ENCODE data around the gene MN1. TPM values are rescaled to one million over a fixed set of nuclear protein-coding genes. Genes with fewer than 3 reads are reported as not detected.
"Not testable (repeated sequence)": the region's sequence is repeated elsewhere in the genome, so short reads cannot be mapped to it uniquely, and the experiment has no call there.

The MN1 gene
- total and polyA plus RNA-seq, 2 donors (not counting 1 experiment from before 2014, with no cell fraction given): 2.8 to 7.4 TPM

GRCh38 chr22:27745809-27746208 is 55.7 kb downstream of the MN1 start:
- DNase-seq (ENCODE audit: low read depth in 2 of 2): no peak
- TF ChIP-seq, protein P1, sequence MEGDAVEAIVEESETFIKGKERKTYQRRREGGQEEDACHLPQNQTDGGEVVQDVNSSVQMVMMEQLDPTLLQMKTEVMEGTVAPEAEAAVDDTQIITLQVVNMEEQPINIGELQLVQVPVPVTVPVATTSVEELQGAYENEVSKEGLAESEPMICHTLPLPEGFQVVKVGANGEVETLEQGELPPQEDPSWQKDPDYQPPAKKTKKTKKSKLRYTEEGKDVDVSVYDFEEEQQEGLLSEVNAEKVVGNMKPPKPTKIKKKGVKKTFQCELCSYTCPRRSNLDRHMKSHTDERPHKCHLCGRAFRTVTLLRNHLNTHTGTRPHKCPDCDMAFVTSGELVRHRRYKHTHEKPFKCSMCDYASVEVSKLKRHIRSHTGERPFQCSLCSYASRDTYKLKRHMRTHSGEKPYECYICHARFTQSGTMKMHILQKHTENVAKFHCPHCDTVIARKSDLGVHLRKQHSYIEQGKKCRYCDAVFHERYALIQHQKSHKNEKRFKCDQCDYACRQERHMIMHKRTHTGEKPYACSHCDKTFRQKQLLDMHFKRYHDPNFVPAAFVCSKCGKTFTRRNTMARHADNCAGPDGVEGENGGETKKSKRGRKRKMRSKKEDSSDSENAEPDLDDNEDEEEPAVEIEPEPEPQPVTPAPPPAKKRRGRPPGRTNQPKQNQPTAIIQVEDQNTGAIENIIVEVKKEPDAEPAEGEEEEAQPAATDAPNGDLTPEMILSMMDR (conservative IDR thresholded peaks at IDR 0.05 in 1 of 2, IDR thresholded peaks at IDR 0.05 in 1 of 2; ENCODE audit: low read depth in 1 of 2, low read length in 2 of 2): no peak
- TF ChIP-seq EZH2 (IDR thresholded peaks at IDR 0.05; ENCODE audit: low read length, missing control alignments): no peak
- H3K36me3 ChIP-seq (ENCODE audit: control insufficient read depth, insufficient read depth, low read length): no peaks in the 10 kb centered on the region

DNA sequence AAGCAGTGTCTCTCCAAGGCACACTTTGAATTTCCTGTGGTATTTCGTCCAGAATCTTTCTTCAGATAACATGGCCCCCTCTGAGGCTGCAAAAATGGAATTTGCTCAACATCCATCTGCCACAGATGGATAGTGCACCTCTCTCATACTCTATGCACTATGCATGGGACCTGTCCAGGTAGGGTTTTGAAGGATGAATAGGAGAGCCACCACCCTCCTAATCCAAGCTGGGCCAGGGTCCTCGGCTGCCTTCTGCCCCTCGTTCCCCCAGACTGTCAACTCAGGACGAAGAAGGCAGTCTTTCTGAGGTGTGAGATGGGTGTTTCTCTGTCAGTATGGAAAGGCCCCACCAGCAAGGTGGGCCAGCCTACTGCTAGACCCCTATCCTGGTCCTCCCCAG is 56.4 kb downstream of the MN1 start:
- Histone ChIP-seq H3K27ac (ENCODE audit: insufficient read depth, low read length) (no peak overlapping the region), H3K9me3 (ENCODE audit: control insufficient read depth, insufficient read depth, low read depth, low read length) (no peaks in the 10 kb centered on the region), H2AFZ (ENCODE audit: low read length) (no peak overlapping the region), H3K9ac (ENCODE audit: insufficient read depth, low read length) (no peak overlapping the region), H3K4me2 (ENCODE audit: extremely low read depth, insufficient read depth, low read length) (no peak overlapping the region), H3K4me3 (replicated peaks in 1 of 4; ENCODE audit: control extremely low read depth in 1 of 4, insufficient read depth in 1 of 4, low read depth in 3 of 4, low read length in 4 of 4) (no peak overlapping the region), H3K36me3 (ENCODE audit: control insufficient read depth, insufficient read depth, low read length) (no peaks in the 10 kb centered on the region), H3K4me1 (ENCODE audit: control insufficient read depth, extremely low read depth, insufficient read depth, low read length) (peaks cover 6% of the 10 kb centered on the region), H4K20me1 (ENCODE audit: control insufficient read depth, extremely low read depth, insufficient read depth, low read length) (no peaks in the 10 kb centered on the region), H3K27me3 (ENCODE audit: control insufficient read depth, insufficient read depth, low read length) (peaks cover 4% of the 10 kb centered on the region), H3K79me2 (ENCODE audit: control insufficient read depth, insufficient read depth, low read length) (no peaks in the 10 kb centered on the region)
- no peak for DNase-seq (ENCODE audit: low read depth in 2 of 2)
- no peak for TF ChIP-seq EZH2 (IDR thresholded peaks at IDR 0.05; ENCODE audit: low read length, missing control alignments)
- TF ChIP-seq, protein P1 (conservative IDR thresholded peaks at IDR 0.05 in 1 of 2, IDR thresholded peaks at IDR 0.05 in 1 of 2; ENCODE audit: low read depth in 1 of 2, low read length in 2 of 2): no peak

More at GRCh38 chr22:27745809-27746208, 55.7 kb downstream of the MN1 start:
- H3K9ac ChIP-seq (ENCODE audit: insufficient read depth, low read length): no peak overlapping the region
- no peaks in the 10 kb centered on the region for H4K20me1 ChIP-seq (ENCODE audit: control insufficient read depth, extremely low read depth, insufficient read depth, low read length)
- H3K79me2 ChIP-seq (ENCODE audit: control insufficient read depth, insufficient read depth, low read length): no peaks in the 10 kb centered on the region
- H3K27ac ChIP-seq (ENCODE audit: insufficient read depth, low read length): no peak overlapping the region
- peaks cover 6% of the 10 kb centered on the region for H3K4me1 ChIP-seq (ENCODE audit: control insufficient read depth, extremely low read depth, insufficient read depth, low read length)
- no peak overlapping the region for H3K4me3 ChIP-seq (replicated peaks in 1 of 4; ENCODE audit: control extremely low read depth in 1 of 4, insufficient read depth in 1 of 4, low read depth in 3 of 4, low read length in 4 of 4)
- H3K9me3 ChIP-seq (ENCODE audit: control insufficient read depth, insufficient read depth, low read depth, low read length): no peaks in the 10 kb centered on the region
- peaks cover 4% of the 10 kb centered on the region for H3K27me3 ChIP-seq (ENCODE audit: control insufficient read depth, insufficient read depth, low read length)
- H3K4me2 ChIP-seq (ENCODE audit: extremely low read depth, insufficient read depth, low read length): no peak overlapping the region
- no peak overlapping the region for H2AFZ ChIP-seq (ENCODE audit: low read length)

- not testable (repeated sequence) for H3K4me3 ChIP-seq (replicated peaks in 1 of 4; ENCODE audit: control extremely low read depth in 1 of 4, insufficient read depth in 1 of 4, low read depth in 3 of 4, low read length in 4 of 4); H3K9ac ChIP-seq (ENCODE audit: insufficient read depth, low read length); H3K79me2 ChIP-seq (ENCODE audit: control insufficient read depth, insufficient read depth, low read length); H3K27me3 ChIP-seq (ENCODE audit: control insufficient read depth, insufficient read depth, low read length); H2AFZ ChIP-seq (ENCODE audit: low read length); H4K20me1 ChIP-seq (ENCODE audit: control insufficient read depth, extremely low read depth, insufficient read depth, low read length); H3K4me1 ChIP-seq (ENCODE audit: control insufficient read depth, extremely low read depth, insufficient read depth, low read length); DNase-seq (ENCODE audit: low read depth in 2 of 2); H3K9me3 ChIP-seq (ENCODE audit: control insufficient read depth, insufficient read depth, low read depth, low read length); H3K27ac ChIP-seq (ENCODE audit: insufficient read depth, low read length); H3K36me3 ChIP-seq (ENCODE audit: control insufficient read depth, insufficient read depth, low read length); H3K4me2 ChIP-seq (ENCODE audit: extremely low read depth, insufficient read depth, low read length)
Observed at GRCh38 chr22:27744078-27744477, 57.5 kb downstream of the MN1 start.
